MM.1S (cell line): ENCODE measurements around the gene FAT2.

ENCODE experiments used
- DNase-seq: peaks from one replicate; pipeline ENCODE4 v3.0.0-alpha.2; 2015
- H2AFZ ChIP-seq: fragments of 300-600 bp; sonication (generic); 2 replicates; pipeline ENCODE4 v1.6.0; 2016; ENCODE audit warnings: antibody characterized with exemption, low read length
- H3F3A ChIP-seq: fragments of 300-600 bp; sonication (generic); 2 replicates; pipeline ENCODE4 v1.6.1; 2016; ENCODE audit warnings: mild to moderate bottlenecking, antibody characterized with exemption, low read length, moderate library complexity, mixed read lengths; ENCODE audit not compliant: insufficient read depth
- H3K27ac ChIP-seq: fragments of 300-600 bp; sonication (generic); 2 replicates; pipeline ENCODE4 v1.5.1; 2016; ENCODE audit warnings: mild to moderate bottlenecking, low read length
- H3K27me3 ChIP-seq: fragments of 300-600 bp; sonication (generic); replicated peaks from 2 replicates; pipeline ENCODE4 v1.6.0; 2016; ENCODE audit warnings: low read length; ENCODE audit not compliant: insufficient read depth
- H3K36me3 ChIP-seq: fragments of 300-600 bp; sonication (generic); replicated peaks from 2 replicates; pipeline ENCODE4 v1.6.1; 2016; ENCODE audit warnings: mild to moderate bottlenecking, low read length, mixed read lengths; ENCODE audit not compliant: insufficient read depth
- H3K4me1 ChIP-seq: fragments of 300-600 bp; sonication (generic); 2 replicates; pipeline ENCODE4 v1.6.1; 2016; ENCODE audit warnings: low read length, mixed read lengths
- H3K4me2 ChIP-seq: fragments of 300-600 bp; sonication (generic); 2 replicates; pipeline ENCODE4 v1.6.0; 2016; ENCODE audit warnings: low read depth, low read length
- H3K4me3 ChIP-seq: fragments of 300-600 bp; sonication (generic); 2 replicates; pipeline ENCODE4 v1.5.1; 2016; ENCODE audit warnings: low read length, mixed read lengths
- H3K79me2 ChIP-seq: fragments of 300-600 bp; sonication (generic); 2 replicates; pipeline ENCODE4 v1.6.1; 2016; ENCODE audit warnings: mixed run types, low read length, mixed read lengths
- H3K9ac ChIP-seq: fragments of 300-600 bp; sonication (generic); 2 replicates; pipeline ENCODE4 v1.6.1; 2016; ENCODE audit warnings: low read length, mixed read lengths
- H3K9me2 ChIP-seq: fragments of 300-600 bp; sonication (generic); replicated peaks from 2 replicates; pipeline ENCODE4 v1.6.1; 2016; ENCODE audit warnings: mild to moderate bottlenecking, low read length, mixed read lengths; ENCODE audit not compliant: insufficient read depth
- H3K9me3 ChIP-seq: fragments of 300-600 bp; sonication (generic); replicated peaks from 2 replicates; pipeline ENCODE4 v1.6.1; 2016; ENCODE audit warnings: mild to moderate bottlenecking, low read length, mixed read lengths; ENCODE audit not compliant: insufficient read depth
- H4K20me1 ChIP-seq: fragments of 300-600 bp; sonication (generic); 2 replicates; pipeline ENCODE4 v1.6.1; 2016; ENCODE audit warnings: mild to moderate bottlenecking, low read length, moderate library complexity, mixed read lengths; ENCODE audit not compliant: insufficient read depth
- EZH2 ChIP-seq: fragments of 300-600 bp; sonication (generic); optimal IDR thresholded peaks from 2 replicates; pipeline ENCODE3; 2017; ENCODE audit warnings: low read depth, mild to moderate bottlenecking, antibody characterized with exemption, low read length, mixed read lengths
- EZH2phosphoT487 ChIP-seq: fragments of 300-600 bp; sonication (generic); IDR thresholded peaks from 2 replicates; pipeline ENCODE4 v1.6.1; 2018; ENCODE audit warnings: antibody characterized with exemption, low read length
- TF ChIP-seq, protein P1 (sequence below): fragments of 300-600 bp; sonication (generic); IDR thresholded peaks from 2 replicates; pipeline ENCODE4 v1.5.1; 2016; ENCODE audit warnings: antibody characterized with exemption, low read length, mixed read lengths

Gene FAT2

DNA sequence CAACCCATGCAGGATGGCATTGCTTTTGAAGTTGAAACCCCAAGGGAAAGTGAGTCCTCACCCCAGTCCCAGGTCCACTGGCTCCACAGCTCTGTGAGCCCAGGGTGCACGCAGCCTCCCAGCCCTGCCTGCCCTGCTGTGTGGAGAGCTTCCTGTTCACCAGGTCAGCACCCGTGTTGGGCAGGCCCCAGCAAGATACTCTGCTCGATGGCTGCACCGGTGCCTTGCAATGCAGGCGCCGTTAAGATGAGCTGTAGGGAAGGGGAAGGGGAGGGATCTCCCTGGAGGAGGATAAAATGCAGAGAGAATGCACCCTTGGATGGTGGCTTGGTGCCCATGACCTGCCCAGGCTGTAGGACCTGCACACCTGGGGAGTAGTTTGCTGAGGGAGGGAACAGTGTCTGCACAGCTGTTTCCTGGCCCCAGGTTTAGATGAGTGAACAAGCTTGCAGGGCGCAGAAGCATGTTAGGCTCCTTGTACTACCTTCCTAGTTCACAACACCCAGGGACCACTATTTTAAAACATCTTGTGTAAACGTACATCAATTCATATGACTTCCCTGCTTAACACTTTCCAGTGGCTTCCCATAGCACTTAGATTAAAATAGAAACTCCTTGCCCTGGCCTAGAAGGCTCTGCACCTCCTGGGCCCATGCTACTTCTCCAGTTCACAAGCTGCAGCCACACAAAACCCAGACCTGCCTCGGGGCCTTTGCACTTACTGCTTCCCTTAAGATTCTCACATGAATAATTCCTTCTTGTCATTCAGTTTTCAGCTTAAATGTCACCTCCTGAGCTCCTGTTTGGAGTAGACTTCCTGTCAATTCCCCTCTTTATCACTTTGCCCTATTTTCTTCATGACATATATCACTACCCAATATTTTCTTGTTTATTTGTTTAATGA, 19.6 kb downstream of the FAT2 start:
- no peak overlapping the region for H3K4me2 ChIP-seq
- no peaks in the 10 kb centered on the region for H3K4me1 ChIP-seq
- H3K27ac ChIP-seq: no peak overlapping the region
- no peak overlapping the region for H3K4me3 ChIP-seq
- DNase-seq: no peak
- H3K9me2 ChIP-seq: no peaks in the 10 kb centered on the region
- no peaks in the 10 kb centered on the region for H3K79me2 ChIP-seq
- TF ChIP-seq, protein P1, sequence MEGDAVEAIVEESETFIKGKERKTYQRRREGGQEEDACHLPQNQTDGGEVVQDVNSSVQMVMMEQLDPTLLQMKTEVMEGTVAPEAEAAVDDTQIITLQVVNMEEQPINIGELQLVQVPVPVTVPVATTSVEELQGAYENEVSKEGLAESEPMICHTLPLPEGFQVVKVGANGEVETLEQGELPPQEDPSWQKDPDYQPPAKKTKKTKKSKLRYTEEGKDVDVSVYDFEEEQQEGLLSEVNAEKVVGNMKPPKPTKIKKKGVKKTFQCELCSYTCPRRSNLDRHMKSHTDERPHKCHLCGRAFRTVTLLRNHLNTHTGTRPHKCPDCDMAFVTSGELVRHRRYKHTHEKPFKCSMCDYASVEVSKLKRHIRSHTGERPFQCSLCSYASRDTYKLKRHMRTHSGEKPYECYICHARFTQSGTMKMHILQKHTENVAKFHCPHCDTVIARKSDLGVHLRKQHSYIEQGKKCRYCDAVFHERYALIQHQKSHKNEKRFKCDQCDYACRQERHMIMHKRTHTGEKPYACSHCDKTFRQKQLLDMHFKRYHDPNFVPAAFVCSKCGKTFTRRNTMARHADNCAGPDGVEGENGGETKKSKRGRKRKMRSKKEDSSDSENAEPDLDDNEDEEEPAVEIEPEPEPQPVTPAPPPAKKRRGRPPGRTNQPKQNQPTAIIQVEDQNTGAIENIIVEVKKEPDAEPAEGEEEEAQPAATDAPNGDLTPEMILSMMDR: no peak
- TF ChIP-seq EZH2 (no peak), EZH2phosphoT487 (no peak)
- no peaks in the 10 kb centered on the region for H4K20me1 ChIP-seq
- H3F3A ChIP-seq: no peaks in the 10 kb centered on the region
- H3K36me3 ChIP-seq: no peaks in the 10 kb centered on the region
- no peaks in the 10 kb centered on the region for H3K27me3 ChIP-seq
- H3K9me3 ChIP-seq: no peaks in the 10 kb centered on the region
- no peak overlapping the region for H3K9ac ChIP-seq
- H2AFZ ChIP-seq: no peak overlapping the region

DNA sequence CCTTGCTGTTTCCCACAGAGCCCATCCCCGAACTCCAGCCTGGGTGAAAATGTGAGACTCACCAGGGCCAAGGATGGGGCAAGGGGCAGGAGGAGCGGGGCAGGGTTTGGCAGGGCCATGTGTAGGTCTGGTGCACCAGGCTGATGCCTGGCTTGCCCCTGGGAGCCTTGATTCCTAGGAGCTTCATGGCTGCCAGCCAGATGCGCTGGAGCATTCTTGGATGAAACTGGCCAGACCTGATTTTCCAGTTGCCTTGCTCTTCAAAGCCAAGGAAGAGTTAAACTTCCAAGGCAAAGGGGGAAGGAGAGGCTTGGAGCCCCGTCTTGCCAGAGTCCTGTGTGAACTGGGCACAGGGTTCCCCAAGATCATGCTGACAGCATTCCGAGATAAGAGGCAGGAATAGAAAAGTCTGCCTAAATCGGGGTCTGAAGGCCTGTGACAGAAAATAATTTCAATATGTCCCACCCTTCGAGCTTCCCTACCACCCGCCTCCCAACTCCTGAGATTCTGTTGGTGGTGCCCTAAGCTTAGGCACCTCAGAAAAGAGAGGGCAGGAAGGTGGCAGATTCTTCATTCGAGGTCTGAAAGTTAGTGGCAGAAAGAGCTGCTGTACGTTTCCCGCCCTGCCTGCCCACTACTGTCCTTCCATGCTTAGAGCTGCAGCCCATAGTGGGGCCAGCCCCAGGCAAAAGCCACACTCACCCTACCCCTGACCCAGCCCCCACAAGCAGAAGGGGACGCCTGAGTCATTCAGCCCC, 20.4 kb downstream of the FAT2 start:
- Histone ChIP-seq H3K9me3 (no peaks in the 10 kb centered on the region), H2AFZ (no peak overlapping the region), H4K20me1 (no peaks in the 10 kb centered on the region), H3K4me2 (no peak overlapping the region), H3K4me3 (no peak overlapping the region), H3K27me3 (no peaks in the 10 kb centered on the region), H3K27ac (no peak overlapping the region), H3K9ac (no peak overlapping the region), H3K79me2 (no peaks in the 10 kb centered on the region), H3K36me3 (no peaks in the 10 kb centered on the region), H3K4me1 (no peaks in the 10 kb centered on the region), H3K9me2 (no peaks in the 10 kb centered on the region), H3F3A (no peaks in the 10 kb centered on the region)
- no peak for TF ChIP-seq EZH2phosphoT487
- no peak for TF ChIP-seq EZH2
- TF ChIP-seq, protein P1: no peak
- no peak for DNase-seq

DNA sequence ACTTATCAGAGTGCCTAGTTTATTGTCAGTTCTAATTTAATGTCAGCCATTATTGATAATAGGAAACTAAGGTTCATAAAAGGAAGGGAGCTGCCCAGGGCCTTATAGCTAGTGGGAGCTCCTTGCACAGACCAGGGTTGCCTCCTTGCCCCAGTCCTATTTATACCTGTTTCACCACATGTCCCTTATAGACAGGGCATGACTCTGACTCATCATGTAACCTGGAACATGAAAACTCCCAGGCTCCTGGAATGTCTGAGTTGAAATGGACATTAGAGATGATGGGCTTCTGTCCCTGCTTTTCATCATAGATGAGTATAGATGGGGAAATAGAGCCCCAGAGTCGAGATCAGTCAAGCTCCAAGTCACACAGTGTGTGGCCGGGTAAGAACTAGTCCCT, 21.1 kb downstream of the FAT2 start:
- TF ChIP-seq, protein P1: no peak
- TF ChIP-seq EZH2 (no peak), EZH2phosphoT487 (no peak)
- DNase-seq: no peak
- Histone ChIP-seq H3F3A (no peaks in the 10 kb centered on the region), H3K9me2 (no peaks in the 10 kb centered on the region), H3K9me3 (no peaks in the 10 kb centered on the region), H3K4me1 (no peaks in the 10 kb centered on the region), H3K4me2 (no peak overlapping the region), H3K27me3 (no peaks in the 10 kb centered on the region), H3K36me3 (no peaks in the 10 kb centered on the region), H3K79me2 (no peaks in the 10 kb centered on the region), H2AFZ (no peak overlapping the region), H3K4me3 (no peak overlapping the region), H3K27ac (no peak overlapping the region), H4K20me1 (no peaks in the 10 kb centered on the region), H3K9ac (no peak overlapping the region)
